CD8-positive, alpha-beta memory T cell (primary cell): ENCODE data around the gene NBPF1. TPM values are rescaled to one million over a fixed set of nuclear protein-coding genes. Genes with fewer than 3 reads are reported as not detected.
"Not testable (repeated sequence)": the region's sequence is repeated elsewhere in the genome, so short reads cannot be mapped to it uniquely, and the experiment has no call there.

ENCODE experiments used
- CTCF ChIA-PET: fragments of 350-600 bp; sonication (Branson Sonifier 250); formaldehyde crosslinking; loops from one replicate; lab custom pipeline; 2021; ENCODE audit warnings: antibody characterized with exemption; lab: Charles Lee
- POLR2A ChIA-PET: fragments of 350-600 bp; sonication (Branson Sonifier 250); formaldehyde crosslinking; loops from one replicate; lab custom pipeline; 2021; ENCODE audit warnings: antibody characterized with exemption; lab: Charles Lee
- DNase-seq, 5 donors: peaks; one replicate each; pipeline versions ENCODE4 v3.0.0 to v3.0.0-alpha.2; 2020 to 2022; ENCODE audit warnings: mixed read lengths in 1 of 5
- H3K27ac ChIP-seq: one replicate; pipeline ENCODE4 v1.7.0; 2013; ENCODE audit warnings: low read depth, mild to moderate bottlenecking, low read length, moderate library complexity
- H3K27me3 ChIP-seq: 2 replicates; pipeline ENCODE4 v1.7.0; 2013; ENCODE audit warnings: low read length, mild to moderate bottlenecking; ENCODE audit not compliant: insufficient read depth, poor library complexity, severe bottlenecking
- H3K36me3 ChIP-seq: 2 replicates; pipeline ENCODE4 v1.7.0; 2013; ENCODE audit warnings: mild to moderate bottlenecking, low read length, moderate library complexity; ENCODE audit not compliant: insufficient read depth
- H3K4me1 ChIP-seq: 2 replicates; pipeline ENCODE4 v1.7.0; 2013; ENCODE audit warnings: mild to moderate bottlenecking, low read length, moderate library complexity; ENCODE audit not compliant: insufficient read depth
- H3K4me3 ChIP-seq: 2 replicates; pipeline ENCODE4 v1.7.0; 2013; ENCODE audit warnings: mild to moderate bottlenecking, low read length
- H3K9me3 ChIP-seq: 2 replicates; pipeline ENCODE4 v1.7.0; 2013; ENCODE audit warnings: mild to moderate bottlenecking, low read length
- H3K27ac Mint-ChIP-seq, 8 donors: one replicate each; pipeline ENCODE4 v1.8.0; 2020 to 2021; ENCODE audit warnings: mixed read lengths in 8 of 8, mild to moderate bottlenecking in 6 of 8, inconsistent platforms in 3 of 8, moderate library complexity in 3 of 8
- H3K27me3 Mint-ChIP-seq, 2 donors: one replicate each; pipeline ENCODE4 v1.8.0; 2020 to 2021; ENCODE audit warnings: mixed read lengths in 2 of 2, mild to moderate bottlenecking in 1 of 2, moderate library complexity in 1 of 2
- H3K36me3 Mint-ChIP-seq, 3 donors: one replicate each; pipeline ENCODE4 v1.8.0; 2020 to 2021; ENCODE audit warnings: mixed read lengths in 3 of 3, inconsistent platforms in 1 of 3, mild to moderate bottlenecking in 1 of 3
- H3K4me1 Mint-ChIP-seq, 3 donors: one replicate each; pipeline ENCODE4 v1.8.0; 2020 to 2021; ENCODE audit warnings: mixed read lengths in 3 of 3, inconsistent platforms in 1 of 3, mild to moderate bottlenecking in 1 of 3
- H3K4me3 Mint-ChIP-seq, 7 donors: one replicate each; pipeline ENCODE4 v1.8.0; 2020 to 2021; ENCODE audit warnings: mixed read lengths in 7 of 7, mild to moderate bottlenecking in 6 of 7, moderate library complexity in 4 of 7, inconsistent platforms in 2 of 7
- H3K9me3 Mint-ChIP-seq, 5 donors: one replicate each; pipeline ENCODE4 v1.8.0; 2020 to 2022; ENCODE audit warnings: mixed read lengths in 5 of 5, mild to moderate bottlenecking in 3 of 5, moderate library complexity in 2 of 5, inconsistent platforms in 1 of 5
- polyA plus RNA-seq: library from polyadenylated mRNA; unstranded; fragments of 300-500 nt; fragmentation: Illumina TruSeq; gene quantifications from one replicate; pipeline ENCODE4 v1.2.3, GENCODE V29; 2021
- total RNA-seq, 2 experiments: library from RNA; stranded (reverse); gene quantifications; one replicate each; pipeline ENCODE4 v1.2.3, GENCODE V29; 2021

The NBPF1 gene
- total and polyA plus RNA-seq, 3 experiments from 2014 or later = 7.6 to 9.7 (median 7.9) TPM

- H3K27me3 Mint-ChIP-seq, H3K4me3 Mint-ChIP-seq, H3K27me3 ChIP-seq, H3K4me3 ChIP-seq, H3K9me3 ChIP-seq, H3K27ac ChIP-seq, H3K9me3 Mint-ChIP-seq, POLR2A ChIA-PET, H3K4me1 ChIP-seq: not testable (repeated sequence)
- DNase-seq = peak in 1 of 5 donors; percentile 55
- H3K36me3 ChIP-seq = peaks cover 55% of the 10 kb centered on the region
- Mint-ChIP-seq H3K4me1 (peaks cover 3 to 15% (median 6%) of the 10 kb centered on the region in 3 donors), H3K36me3 (peaks cover 14 to 78% (median 17%) of the 10 kb centered on the region in 3 donors), H3K27ac (peak overlapping the region in 4 of 8 donors; percentile 1 to 85 (median 36))
- CTCF ChIA-PET = interaction anchor here (1.0 kb wide), 1 partner anchor 11 kb away, joined by 3 read pairs; no protein-coding TSS in a partner anchor
Measured at GRCh38 chr1:16629916-16630530, 16.7 kb upstream of the NBPF1 start.

DNA sequence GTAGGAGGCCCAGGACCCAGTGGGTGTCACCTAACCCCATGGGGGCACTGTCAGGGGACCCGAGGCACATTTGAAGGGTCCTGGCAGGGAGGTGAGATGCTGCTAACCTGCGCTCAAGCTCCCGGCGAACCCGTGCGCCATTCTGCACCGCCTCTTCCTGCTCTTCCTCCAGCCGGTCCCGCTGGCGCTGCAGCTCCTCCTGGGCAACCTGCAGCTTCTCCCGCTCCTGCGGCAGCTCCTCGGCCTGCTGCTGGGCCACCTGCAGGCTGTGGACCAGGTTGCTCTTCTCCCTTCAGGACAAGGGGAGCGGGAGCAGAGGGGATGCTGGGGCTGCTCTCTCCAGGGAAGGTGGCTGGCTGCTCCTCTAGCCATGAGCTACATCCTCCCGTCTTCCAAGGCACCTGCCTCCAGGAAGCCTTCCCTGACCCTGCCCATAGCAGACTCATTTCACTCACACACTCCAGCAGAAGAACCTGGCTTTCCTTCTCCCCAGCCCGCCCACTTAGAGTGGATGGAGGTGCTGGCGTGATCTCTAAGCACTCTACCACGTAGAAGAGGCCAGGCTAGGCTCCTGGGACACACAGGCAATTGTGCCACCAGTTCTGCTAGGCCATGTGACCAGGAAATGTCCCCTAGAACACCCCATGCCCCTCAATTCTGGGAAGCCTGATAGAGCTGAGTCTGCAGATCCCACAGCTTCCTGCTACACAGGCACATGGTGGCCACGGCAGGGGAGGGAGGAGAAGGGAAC, 15.2 kb upstream of the NBPF1 start:
- Histone ChIP-seq H3K4me1 (no peaks in the 10 kb centered on the region), H3K36me3 (peaks cover 56% of the 10 kb centered on the region), H3K27me3 (no peaks in the 10 kb centered on the region), H3K4me3 (no peak overlapping the region), H3K9me3 (no peaks in the 10 kb centered on the region), H3K27ac (no peak overlapping the region)
- Mint-ChIP-seq H3K36me3 (peaks cover 5 to 63% (median 11%) of the 10 kb centered on the region in 3 donors), H3K4me1 (peaks cover 0 to 11% (median 0%) of the 10 kb centered on the region in 3 donors), H3K9me3 (no peaks in the 10 kb centered on the region), H3K27me3 (no peaks in the 10 kb centered on the region), H3K4me3 (no peak overlapping the region), H3K27ac (peak overlapping the region in 4 of 8 donors; percentile 19 to 69 (median 54))
- peak in 1 of 5 donors; percentile 50 for DNase-seq
- CTCF ChIA-PET = interaction anchor here (1.2 kb wide), 1 partner anchor 332 kb away, joined by 3 read pairs; no protein-coding TSS in a partner anchor
- POLR2A ChIA-PET = no interaction called here

- POLR2A ChIA-PET, H3K9me3 Mint-ChIP-seq, H3K27me3 ChIP-seq, H3K27me3 Mint-ChIP-seq, H3K27ac ChIP-seq, H3K4me3 ChIP-seq, H3K4me1 ChIP-seq, H3K4me3 Mint-ChIP-seq, H3K9me3 ChIP-seq: not testable (repeated sequence)
- peaks cover 49% of the 10 kb centered on the region for H3K36me3 ChIP-seq
- Mint-ChIP-seq H3K27ac (peak overlapping the region in 1 of 8 donors; percentile 4), H3K4me1 (peaks cover 0 to 11% (median 0%) of the 10 kb centered on the region in 3 donors), H3K36me3 (peaks cover 5 to 43% (median 10%) of the 10 kb centered on the region in 3 donors)
- CTCF ChIA-PET = interaction anchor here (1.3 kb wide), 1 partner anchor 18 kb away, joined by 3 read pairs; no protein-coding TSS in a partner anchor
- peak in 1 of 5 donors; percentile 46 for DNase-seq
Measured at GRCh38 chr1:16626409-16626983, 13.1 kb upstream of the NBPF1 start.

GRCh38 chr1:16625497-16626408, 12.4 kb upstream of the NBPF1 start:
- peak overlapping the region in 2 of 8 donors; percentile 4 to 47 for H3K27ac Mint-ChIP-seq
- Histone ChIP-seq H3K36me3 (peaks cover 43% of the 10 kb centered on the region), H3K27ac (no peak overlapping the region), H3K4me3 (no peak overlapping the region), H3K9me3 (no peaks in the 10 kb centered on the region), H3K4me1 (no peaks in the 10 kb centered on the region), H3K27me3 (no peaks in the 10 kb centered on the region)
- no peaks in the 10 kb centered on the region for H3K9me3 Mint-ChIP-seq
- H3K4me3 Mint-ChIP-seq = no peak overlapping the region
- peak in 1 of 5 donors; percentile 51 for DNase-seq
- ChIA-PET CTCF (interaction anchor here (0.6 to 2.1 kb wide), 6 partner anchors 10 to 504 kb away, joined by 3 to 8 read pairs (median 4); no protein-coding TSS in a partner anchor), POLR2A (interaction anchor here (0.7 kb wide), 1 partner anchor 98 kb away, joined by 3 read pairs; no protein-coding TSS in a partner anchor)
- peaks cover 5 to 37% (median 10%) of the 10 kb centered on the region in 3 donors for H3K36me3 Mint-ChIP-seq
- no peaks in the 10 kb centered on the region for H3K27me3 Mint-ChIP-seq
- H3K4me1 Mint-ChIP-seq = peaks cover 0 to 11% (median 0%) of the 10 kb centered on the region in 3 donors

GRCh38 chr1:16623812-16624719, 10.7 kb upstream of the NBPF1 start:
- CTCF ChIA-PET = interaction anchor here (1.0 to 2.1 kb wide), 5 partner anchors 14 to 103 kb away, joined by 4 to 8 read pairs (median 5); no protein-coding TSS in a partner anchor
- POLR2A ChIA-PET, H3K4me1 ChIP-seq, H3K4me1 Mint-ChIP-seq, H3K9me3 Mint-ChIP-seq, H3K9me3 ChIP-seq, H3K27ac ChIP-seq, H3K27me3 Mint-ChIP-seq, H3K27ac Mint-ChIP-seq, H3K4me3 ChIP-seq, H3K27me3 ChIP-seq, H3K4me3 Mint-ChIP-seq: not testable (repeated sequence)
- peak in 1 of 5 donors; percentile 51 for DNase-seq
- peaks cover 42% of the 10 kb centered on the region for H3K36me3 ChIP-seq
- peaks cover 5 to 21% (median 6%) of the 10 kb centered on the region in 3 donors for H3K36me3 Mint-ChIP-seq

DNA sequence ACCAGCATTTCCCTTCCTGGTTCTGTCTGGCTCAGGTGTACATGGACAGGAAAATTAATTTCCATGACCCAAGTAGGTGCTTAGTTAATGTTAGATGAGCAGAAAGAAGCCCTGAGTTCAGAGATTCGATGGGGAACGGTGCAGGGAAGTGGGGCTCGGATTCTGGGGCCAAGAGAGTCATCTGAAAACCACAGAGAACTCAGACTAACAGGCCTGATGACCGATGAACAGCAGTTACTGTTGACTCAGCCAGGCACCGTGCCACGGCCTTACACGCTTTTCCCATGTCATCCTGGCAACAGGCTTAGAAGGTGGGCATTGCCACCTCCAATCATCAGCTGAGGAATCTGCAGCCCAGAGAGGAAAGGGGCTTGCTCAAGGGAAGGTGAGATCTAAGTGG, 10.0 kb upstream of the NBPF1 start:
- POLR2A ChIA-PET, H3K4me1 Mint-ChIP-seq, H3K9me3 ChIP-seq, H3K27me3 Mint-ChIP-seq, H3K27ac Mint-ChIP-seq, H3K27ac ChIP-seq, H3K9me3 Mint-ChIP-seq, H3K27me3 ChIP-seq, H3K4me3 Mint-ChIP-seq, H3K4me1 ChIP-seq, H3K4me3 ChIP-seq: not testable (repeated sequence)
- peaks cover 2 to 14% (median 5%) of the 10 kb centered on the region in 3 donors for H3K36me3 Mint-ChIP-seq
- CTCF ChIA-PET = interaction anchor here (1.1 to 1.5 kb wide), 3 partner anchors 10 to 86 kb away, joined by 3 to 6 read pairs (median 5); partner anchors contain the start of gene NBPF1
- H3K36me3 ChIP-seq = peaks cover 35% of the 10 kb centered on the region
- peak in 1 of 5 donors; percentile 46 for DNase-seq
